Hematopoietic multipotent progenitor cell treated with erythropoietin and hydrocortisone succinate and interleukin-3 and kit ligand, for 6 days (in vitro differentiated cells): ENCODE measurements around the gene ERBB4.
A peak's percentile ranks its signal among the peaks of the same experiment; 100 is the strongest.
"Not testable (repeated sequence)": the region's sequence is repeated elsewhere in the genome, so short reads cannot be mapped to it uniquely, and the experiment has no call there.

ENCODE experiments used
- DNase-seq: peaks from one replicate; pipeline ENCODE4 v3.0.0-alpha.2; 2015

ERBB4 gene

DNA sequence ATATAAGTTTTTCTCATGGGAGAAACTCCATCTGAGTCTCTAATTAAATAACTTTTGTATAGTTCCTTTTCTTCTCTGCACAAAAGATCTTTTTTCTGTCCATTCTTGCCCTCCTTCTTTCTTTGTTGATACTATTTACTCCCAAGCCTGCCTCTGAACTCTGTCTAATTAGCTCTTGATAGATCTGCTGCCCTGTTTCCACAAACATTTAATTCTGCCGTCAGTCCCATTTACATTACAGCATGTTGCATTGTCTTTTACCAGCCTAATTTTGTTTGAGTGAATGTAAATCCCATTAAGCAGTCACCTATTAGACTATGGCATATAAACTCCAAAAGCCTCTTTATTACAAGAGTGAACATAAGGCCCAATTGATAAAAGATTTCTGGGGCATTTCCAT lies 254.4 kb downstream of the ERBB4 start:
- DNase-seq = no peak

DNA sequence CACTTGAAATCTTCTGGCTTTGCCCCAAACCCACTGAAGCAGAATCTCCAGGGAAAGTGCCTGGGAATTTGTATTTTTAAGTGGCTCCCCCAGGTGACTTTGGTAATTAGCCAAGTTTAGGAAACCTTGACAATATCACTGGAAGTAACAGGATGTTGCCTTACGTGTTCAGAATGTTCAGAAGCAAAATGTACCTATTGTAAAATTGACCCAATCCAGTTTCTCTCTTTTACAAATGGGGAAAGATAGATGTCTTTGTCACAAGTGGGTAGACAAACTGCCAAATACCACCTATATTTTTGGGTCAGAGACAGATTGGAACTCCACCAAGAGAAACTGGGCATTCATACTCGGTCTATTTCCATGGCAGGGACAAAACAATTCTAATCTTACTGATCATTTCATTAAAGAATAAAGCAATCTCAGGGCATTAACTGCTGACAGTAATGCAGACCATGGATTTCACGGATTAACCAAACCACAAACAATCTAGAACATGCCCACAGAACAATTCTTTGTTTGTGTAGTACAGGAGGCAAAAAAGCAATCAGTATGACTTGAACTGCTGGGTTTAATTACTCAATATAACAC lies 255.8 kb downstream of the ERBB4 start:
- no peak for DNase-seq

DNA sequence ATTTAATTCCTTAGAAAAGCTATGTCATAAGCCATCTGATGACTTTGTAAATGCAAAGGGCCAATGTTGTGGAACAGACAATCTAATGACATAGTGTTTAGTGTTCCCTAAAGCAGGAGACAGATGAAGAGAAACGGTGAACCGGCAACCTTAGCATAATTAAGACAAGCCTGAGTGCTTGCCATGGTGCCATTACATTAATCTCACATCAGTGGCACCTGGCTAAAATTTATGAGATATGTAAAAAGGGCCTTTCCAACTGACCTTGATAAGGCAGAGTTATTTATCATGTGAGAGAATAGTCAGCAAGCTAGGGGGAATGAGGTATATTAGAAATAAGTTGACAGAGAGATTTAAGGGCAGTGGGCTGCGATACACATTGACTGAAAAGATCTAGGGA lies 261.8 kb downstream of the ERBB4 start:
- DNase-seq = no peak

DNA sequence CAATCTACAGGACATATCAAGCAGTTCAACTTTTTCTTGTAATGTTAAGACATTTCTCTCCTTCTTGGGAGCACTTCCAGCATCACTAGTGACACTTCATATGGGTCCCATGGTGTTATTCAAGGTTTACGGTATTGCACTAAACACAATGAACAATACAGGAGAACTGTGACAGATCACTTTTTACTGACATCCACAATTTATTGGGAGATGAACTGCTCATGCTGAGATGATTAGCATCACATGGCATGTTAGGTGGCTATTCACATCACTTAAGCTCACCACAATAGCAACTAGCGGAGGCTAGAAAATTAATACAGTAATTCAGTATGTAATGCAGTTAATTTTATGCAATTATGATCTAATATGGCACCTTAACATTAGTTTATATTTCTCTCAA lies 264.4 kb downstream of the ERBB4 start:
- DNase-seq = no peak

DNA sequence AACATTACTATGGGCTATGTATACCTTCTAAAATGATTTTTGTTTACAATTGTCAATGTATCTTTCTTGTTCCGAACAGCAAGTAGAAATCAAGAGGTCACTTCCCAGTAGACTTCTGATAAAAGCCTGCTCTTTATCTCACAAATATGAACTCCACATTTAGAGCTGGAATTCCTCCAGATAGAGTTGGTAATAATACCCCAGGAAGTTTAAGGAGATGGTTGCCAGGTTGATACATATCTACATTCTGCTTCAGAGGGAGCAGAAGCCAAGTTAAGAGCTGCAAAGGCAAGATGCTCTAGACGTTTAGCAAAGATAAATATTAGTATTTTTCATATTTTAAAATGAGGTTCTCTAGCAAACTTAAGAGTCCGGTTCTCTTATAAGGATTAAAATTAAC lies 267.0 kb downstream of the ERBB4 start:
- DNase-seq = no peak

DNA sequence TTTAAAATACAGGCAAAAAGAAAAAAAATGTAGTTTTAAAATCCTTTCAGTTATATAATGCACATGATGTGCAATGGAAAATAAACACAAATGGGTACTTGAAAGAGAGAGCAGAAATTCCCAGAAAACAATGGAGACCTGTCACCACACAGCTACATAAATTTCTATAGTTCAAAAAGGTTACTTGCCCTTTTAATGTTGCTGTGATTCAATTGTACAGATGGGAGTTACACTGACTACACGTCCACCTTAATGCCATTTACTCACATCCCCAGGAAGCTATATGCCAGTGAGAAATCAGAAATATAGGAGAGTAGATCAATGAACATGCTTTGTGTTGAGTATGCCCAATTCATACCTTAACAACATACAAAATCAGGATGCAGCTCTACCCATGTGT lies 269.6 kb downstream of the ERBB4 start:
- DNase-seq = no peak

DNA sequence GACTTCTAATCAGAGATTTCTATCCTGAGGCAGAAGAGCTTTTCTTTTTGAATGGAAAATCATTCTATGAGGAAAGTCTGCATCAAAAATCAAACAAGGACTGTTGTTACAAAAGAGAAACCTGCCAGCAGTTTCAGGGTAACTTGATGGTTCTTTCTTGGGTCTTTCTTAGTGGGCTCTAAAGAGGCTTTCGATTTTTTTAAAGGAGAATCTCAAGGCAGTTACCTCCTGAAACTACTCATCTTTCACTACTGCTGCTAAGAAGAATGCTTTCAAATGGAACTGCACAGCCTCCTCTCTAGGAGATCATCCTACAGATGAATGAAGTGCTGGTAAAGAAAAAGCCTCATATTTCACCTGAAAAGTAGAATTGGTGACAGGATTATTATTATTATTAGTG lies 272.3 kb downstream of the ERBB4 start:
- no peak for DNase-seq

DNA sequence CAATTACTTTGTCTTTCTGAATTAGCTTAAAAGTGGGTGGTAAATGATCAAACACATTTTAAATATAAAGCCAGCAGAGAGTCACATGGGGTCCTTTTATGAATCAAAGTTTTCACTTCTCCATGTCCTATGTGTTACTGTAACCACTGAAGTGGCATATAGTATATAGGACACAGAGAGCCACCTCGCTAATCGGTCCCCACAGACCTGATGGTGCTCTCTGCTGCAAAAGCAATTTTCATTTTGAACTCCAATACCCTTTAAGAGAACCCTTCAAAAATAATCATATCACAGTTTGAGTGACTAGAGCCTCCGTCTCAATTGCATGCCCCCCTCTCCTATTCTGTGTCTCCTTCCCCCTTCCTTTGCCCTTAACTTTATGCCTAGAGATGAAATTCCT lies 272.8 kb downstream of the ERBB4 start:
- no peak for DNase-seq

DNA sequence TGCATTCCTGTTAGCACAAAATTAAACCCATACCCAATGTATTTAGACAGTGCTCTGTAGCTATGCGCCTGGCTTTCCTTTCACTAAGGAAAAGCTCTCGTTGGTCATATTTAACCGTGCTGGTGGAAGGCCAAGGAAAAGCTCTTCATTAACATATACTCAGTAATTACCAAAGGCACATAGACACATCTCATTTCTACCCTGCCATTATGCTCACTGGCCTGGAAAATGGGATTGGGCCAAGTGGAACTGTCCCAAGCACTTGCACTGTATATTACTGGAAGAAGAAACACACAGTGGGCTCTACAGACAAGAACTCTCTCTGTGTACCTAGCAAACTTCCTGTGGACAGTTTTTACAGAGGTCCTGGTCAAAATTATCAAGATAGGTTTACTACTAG lies 274.4 kb downstream of the ERBB4 start:
- DNase-seq = no peak

DNA sequence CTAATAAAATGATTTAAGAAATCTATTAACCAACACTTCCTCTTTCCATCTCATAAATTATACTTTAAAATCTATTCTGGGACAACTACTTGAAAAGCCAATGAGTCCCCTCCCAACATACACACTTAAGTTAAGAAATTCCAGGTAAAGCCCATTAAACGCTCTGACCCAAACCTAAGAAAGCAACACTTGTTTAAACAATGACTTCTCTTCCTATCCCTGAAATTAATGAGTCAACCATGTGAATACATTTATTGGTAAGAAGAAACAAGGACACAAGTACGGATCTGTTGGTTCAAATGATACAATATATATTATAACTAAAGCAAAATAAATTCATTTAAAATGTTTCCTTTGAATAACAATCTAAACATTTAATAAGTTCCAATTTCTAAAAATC lies 279.4 kb downstream of the ERBB4 start:
- no peak for DNase-seq

DNA sequence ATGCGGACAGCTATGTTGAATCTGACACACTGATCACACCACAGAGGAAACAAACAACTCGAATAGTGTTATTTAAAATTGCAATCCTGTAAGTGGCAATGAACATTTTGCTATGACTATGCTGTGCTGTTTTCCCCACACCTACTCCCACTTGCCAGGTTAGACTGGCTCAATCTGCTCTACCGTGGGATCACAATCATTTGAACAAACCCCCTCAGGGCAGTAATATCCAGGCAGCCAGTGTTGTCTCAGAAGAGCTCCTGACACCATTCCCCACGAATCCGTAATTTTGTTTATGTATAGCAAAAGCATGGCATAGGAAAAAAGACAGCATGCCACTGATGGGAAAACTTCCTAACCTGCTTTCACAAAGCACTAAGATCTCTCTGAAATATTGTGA lies 284.3 kb downstream of the ERBB4 start:
- no peak for DNase-seq

DNA sequence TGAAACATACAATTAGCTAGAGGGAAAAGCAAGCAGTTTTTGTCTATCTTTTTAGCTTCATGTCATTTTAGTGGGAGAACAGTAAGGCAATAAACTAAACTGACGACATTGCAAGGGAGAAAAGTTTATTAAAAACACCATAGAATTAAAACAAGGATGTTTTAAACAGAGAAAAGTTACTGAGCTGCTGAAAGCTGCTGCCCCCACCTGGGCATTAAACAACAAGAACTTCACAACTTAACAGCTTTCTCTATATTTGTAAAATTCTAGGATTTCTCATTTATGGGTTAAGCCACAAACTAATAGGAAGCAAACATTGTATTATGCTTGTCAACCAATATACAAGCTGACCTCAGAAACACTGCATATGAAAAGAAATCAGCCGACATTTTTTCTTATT lies 289.2 kb downstream of the ERBB4 start:
- DNase-seq = no peak

DNA sequence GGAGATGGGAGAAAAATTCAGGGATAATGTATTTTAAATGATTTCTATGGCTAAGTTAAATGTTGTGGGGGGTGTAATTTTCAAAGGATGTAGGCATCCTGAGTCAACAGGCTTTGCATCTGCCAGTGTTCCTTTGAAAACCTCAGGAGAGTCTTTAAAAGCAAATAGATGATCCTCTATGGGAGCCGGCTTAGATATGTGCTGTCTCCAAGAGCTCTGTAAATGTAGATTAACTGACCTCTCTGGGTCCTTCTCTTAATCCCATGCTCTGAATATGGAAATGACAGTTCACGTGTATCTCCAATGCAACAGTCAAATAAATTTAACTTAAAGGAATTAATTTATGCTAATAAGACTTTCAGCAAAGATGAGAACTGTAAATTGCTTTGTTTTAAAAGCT lies 292.7 kb downstream of the ERBB4 start:
- no peak for DNase-seq

DNA sequence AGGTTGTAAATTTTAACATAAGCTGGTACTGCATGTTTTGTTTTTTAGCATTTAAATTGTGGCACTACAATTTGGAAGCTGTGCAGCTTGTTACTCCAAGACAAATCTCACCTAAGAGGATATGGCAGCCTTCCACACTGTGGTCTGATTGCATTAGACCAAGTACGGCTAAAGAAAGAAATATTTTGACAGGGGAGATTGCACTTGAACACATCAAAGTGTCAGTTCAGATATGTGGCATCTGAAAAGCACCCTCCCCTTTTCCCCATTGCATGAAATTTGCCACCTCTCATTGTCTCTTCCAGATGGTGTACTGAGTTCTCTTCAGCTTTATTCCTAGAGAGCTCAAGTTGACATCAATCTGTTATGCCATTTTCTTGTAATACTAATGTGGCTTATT lies 295.9 kb downstream of the ERBB4 start:
- no peak for DNase-seq

DNA sequence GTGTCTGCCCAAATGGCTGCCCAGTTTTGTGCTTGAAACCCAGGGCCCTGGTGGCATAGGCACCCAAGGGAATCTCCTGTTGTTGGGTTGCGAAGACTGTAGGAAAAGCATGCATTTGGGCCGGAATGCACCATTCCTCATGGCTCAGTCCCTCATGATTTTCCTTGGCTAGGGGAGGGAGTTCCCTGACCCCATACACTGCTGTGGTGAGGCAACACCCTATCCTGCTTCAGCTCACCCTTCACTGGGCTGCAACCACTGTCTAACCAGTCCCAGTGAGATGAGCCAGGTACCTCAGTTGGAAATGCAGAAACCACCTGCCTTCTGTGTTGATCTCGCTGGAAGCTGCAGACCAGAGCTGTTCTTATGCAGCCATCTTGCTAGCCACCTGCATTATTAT lies 300.4 kb downstream of the ERBB4 start:
- not testable (repeated sequence) for DNase-seq

DNA sequence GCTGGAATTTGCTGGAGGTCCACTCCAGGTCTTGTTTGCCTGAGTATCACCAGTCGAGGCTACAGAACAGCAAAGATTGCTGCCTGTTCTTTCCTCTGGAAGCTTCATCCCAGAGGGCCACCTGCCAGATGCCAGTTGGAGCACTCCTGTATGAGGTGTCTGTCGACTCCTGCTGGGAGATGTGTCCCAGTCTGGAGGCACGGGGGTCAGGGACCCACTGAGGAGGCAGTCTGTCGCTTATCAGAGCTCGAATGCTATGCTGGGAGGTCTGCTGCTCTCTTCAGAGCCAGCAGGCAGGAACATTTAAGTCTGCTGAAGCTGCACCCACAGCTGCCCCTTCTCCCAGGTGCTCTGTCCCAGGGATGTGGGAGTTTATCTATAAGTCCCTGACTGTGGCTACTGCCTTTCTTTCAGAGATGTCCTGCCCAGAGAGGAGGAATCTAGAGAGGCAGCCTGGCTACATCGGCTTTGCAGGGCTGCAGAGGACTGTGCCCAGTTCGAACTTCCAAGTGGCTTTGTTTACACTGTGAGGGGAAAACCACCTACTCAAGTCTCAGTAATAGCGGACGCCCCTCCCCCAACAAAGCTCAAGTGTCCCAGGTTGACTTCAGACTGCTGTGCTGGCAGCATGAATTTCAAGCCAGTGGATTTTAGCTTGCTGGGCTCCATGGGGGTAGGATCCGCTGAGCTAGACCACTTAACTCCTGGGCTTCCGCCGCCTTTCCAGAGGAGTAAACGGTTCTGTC lies 301.1 kb downstream of the ERBB4 start:
- no peak for DNase-seq

DNA sequence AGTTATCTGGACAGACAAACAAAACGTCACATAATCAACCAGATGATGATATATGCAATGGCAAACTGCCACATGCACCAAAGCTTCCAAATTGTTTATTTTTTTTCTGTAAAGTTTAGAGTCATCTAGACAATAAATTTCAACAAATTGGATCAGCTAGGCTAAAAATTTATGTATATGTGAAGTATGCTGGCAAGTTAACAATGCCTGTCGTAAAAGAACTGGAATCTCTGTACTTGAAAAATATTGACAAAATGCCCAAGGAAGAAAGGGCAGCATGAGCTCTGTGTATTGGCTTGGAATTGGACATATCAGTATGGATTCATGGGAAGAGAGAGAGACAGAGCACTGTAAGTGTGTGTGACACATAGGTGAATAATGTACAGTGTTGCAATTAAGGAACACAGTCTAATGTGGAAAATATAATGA lies 309.8 kb downstream of the ERBB4 start:
- no peak for DNase-seq

DNA sequence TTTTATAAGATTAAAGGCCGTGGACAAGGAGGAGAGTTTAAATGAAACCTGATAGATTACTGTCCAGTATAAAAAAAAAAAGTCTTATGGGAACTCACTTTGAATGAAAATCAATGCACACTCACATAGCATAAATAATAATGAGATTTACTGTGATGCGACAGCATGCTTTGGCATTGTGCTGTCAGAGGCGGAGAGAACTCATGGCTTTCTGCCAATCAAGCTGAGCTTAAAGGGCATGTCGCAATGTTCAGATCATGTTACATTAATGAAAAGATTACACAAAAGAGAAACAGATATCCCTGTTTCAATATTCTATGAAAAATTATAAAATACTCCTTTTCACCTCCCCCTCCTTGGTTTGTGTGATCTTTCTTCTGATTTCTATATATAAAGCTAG lies 310.8 kb downstream of the ERBB4 start:
- peak; percentile 9 for DNase-seq

DNA sequence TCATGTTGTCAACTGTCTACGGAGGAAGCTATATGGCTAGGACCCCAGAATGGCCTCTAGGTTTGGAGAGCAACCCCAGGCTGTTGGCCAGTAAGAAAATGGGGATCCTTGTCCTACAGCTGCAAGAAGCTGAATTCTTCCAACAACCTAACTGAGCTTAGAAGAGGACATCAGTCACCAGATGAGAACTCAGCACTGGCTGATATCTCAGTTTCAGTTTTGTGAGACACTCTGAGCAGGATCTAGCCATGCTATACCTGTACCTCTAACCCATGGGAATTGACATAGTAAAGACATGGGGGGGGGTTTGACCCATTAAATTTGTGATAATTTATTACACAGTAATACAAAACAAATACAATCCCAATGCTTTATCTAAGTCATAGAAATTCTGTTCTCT lies 312.5 kb downstream of the ERBB4 start:
- no peak for DNase-seq

DNA sequence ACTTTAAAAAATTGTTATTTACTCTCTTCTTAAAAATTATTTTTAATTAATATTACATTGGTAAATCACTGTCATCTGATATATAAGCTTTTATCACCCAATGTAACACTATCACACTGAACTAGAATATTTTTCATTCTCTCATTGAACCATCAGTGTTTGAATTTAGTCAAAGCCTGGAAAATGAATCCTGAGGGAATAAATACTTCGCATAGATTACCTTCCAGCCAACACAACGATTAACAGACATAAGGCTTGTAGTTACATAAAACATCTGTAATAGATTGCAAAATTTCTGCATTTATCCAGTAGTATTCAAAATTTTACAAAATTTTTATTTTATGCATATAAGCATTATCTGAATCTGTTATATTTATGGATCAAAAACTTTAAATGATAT lies 314.9 kb downstream of the ERBB4 start:
- no peak for DNase-seq

DNA sequence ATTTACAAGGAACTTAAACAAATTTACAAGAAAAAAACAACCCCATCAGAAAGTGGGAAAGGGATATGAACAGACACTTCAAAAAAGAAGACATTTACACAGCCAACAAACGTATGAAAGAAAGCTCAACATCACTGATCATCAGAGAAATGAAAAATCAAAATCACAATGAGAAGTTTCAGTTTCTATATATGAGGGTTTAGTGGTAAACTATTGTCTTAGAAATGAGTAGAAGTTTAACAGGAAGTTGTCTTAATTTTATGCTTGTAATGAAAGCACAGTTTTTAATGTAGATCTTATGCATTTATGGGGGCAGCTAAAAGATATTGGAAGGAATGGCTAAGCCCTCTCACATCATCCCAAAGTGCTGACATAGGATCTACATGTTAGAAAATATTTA lies 325.4 kb downstream of the ERBB4 start:
- no peak for DNase-seq

DNA sequence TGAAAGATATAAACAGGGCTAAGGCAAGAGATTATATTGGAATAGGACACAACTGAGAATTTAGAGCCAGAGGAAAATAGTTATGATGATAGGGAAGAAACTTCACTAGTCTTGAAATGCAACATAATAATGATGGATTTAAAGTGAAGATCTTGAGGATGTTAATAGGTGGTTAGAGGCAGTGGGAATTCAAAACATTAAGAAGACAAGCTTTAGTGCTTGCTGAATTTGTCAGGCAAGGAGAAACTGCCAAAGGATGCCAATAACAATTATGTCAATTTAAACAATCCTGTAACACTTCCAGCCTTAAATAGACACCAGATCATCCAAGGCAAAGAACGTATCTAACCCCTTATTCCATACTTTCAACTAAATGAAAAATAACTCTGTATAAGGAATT lies 330.1 kb downstream of the ERBB4 start:
- DNase-seq = no peak

DNA sequence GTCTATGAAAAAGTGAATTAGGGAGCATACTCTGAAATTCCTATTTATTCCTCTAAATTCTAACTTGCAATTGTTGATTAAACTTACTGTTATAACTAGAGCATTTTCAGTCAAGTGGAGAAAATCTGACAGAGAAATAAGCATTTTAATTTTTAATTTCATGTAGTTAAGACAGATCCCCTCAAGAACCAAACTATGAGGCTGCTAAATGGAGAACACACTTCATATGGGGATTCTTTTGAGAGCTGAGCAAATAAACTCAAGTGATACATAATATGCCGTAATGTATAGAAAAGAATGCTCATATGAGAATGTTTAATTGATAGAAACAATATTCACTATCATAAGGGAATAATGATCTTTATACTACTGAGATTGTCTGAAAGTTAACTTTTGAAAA lies 340.8 kb downstream of the ERBB4 start:
- no peak for DNase-seq

DNA sequence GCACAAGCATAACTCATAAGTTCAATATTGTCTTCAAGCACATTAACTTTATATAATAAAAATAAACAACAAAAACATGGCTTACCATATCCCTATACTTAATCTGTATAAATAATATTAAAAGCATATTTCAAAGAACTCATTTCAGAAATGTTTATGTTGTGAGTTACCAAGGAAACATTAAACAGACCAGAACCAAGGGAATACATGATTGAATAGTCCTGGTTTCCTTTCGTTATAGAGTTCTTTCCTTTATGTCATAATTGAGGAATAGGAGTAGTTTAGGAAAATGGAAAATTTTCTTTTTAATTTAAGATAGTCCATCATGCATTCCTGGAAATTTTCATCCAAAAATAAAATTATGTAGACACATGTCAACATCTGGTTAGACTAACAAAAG lies 343.0 kb downstream of the ERBB4 start:
- no peak for DNase-seq

DNA sequence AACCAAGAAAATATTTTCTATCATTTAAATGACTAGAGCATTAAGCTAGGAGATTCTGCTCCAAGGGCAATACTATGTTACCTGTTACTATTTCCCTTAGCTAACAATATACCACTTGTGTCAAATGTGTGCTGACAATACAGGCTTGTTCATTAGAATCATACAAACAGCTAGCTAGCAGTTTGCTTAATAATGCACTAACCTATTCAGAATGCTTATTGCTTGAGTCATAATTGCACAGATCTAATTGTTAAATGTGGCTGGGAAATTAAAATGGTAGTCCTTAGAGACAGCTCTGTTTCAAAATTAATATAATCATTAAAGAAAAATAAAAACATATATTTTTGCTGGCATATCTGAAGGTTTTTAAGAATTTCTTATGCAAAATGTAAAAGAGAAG lies 344.2 kb downstream of the ERBB4 start:
- DNase-seq = no peak
